Skin epidermis (tissue), 12 donors: ENCODE measurements around the gene FARP1.

ENCODE experiments used
- H3K27ac ChIP-seq, 21 experiments: fragments of 200-600 bp; sonication (generic) in 11 of 21; one replicate each; pipeline ENCODE4 v1.5.0; 2020; ENCODE audit warnings: mild to moderate bottlenecking in 3 of 21, inconsistent platforms in 2 of 21, moderate library complexity in 2 of 21
- H3K4me3 ChIP-seq, 7 experiments: fragments of 200-600 bp; sonication (generic) in 2 of 7; one replicate each; pipeline ENCODE4 v1.5.0; 2020; ENCODE audit warnings: inconsistent platforms in 2 of 7, mild to moderate bottlenecking in 2 of 7, moderate library complexity in 1 of 7

FARP1 gene, protein sequence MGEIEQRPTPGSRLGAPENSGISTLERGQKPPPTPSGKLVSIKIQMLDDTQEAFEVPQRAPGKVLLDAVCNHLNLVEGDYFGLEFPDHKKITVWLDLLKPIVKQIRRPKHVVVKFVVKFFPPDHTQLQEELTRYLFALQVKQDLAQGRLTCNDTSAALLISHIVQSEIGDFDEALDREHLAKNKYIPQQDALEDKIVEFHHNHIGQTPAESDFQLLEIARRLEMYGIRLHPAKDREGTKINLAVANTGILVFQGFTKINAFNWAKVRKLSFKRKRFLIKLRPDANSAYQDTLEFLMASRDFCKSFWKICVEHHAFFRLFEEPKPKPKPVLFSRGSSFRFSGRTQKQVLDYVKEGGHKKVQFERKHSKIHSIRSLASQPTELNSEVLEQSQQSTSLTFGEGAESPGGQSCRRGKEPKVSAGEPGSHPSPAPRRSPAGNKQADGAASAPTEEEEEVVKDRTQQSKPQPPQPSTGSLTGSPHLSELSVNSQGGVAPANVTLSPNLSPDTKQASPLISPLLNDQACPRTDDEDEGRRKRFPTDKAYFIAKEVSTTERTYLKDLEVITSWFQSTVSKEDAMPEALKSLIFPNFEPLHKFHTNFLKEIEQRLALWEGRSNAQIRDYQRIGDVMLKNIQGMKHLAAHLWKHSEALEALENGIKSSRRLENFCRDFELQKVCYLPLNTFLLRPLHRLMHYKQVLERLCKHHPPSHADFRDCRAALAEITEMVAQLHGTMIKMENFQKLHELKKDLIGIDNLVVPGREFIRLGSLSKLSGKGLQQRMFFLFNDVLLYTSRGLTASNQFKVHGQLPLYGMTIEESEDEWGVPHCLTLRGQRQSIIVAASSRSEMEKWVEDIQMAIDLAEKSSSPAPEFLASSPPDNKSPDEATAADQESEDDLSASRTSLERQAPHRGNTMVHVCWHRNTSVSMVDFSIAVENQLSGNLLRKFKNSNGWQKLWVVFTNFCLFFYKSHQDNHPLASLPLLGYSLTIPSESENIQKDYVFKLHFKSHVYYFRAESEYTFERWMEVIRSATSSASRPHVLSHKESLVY

DNA sequence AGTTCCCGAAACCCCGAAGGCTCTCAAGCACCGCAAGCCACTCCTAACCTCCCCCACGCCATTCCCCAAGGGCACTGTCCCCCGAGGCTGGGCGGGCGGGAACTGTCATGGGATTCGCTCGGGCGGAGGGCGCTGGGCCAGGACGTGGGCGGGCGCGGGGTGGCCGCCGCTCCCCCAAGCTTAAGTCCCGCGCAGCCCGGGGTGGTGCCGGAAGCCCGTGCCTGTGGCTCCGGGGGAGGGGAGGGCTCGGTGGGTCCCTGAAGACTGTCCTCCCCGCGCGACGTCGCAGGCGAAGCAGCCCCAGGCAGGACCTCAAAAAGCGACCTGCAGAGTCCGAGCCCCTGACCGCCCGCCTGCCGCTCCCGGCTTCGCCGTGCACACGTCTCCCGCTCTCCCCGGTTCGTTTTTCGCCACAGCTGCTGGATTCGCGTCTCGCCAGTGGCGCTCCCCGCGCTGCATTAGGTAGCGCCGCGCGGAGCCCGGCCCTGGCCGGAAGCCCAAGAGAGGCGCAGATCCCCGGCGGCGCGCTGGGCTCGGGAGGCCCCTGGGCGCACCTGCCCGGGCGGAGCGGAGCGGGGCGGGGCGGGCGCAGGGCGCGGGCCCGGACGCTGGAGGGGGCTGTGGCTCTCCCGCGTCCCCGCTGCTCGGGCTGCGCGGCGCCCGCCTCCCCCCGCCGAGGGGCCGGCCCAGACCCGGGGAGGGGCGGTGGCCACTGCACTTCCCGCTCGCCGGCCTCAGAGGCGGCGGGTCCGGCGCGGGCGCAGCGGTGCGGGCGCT is at the start of gene FARP1:
TSS of gene FARP1 (plus strand) at position 715 of the 777 bp plus-strand sequence. CDS start 70,149 bp downstream, outside the sequence.
- Histone ChIP-seq H3K27ac (peak within 1 kb of the TSS; percentile 29 to 92 (median 74)), H3K4me3 (peak within 1 kb of the TSS; percentile 50 to 75 (median 62))

DNA sequence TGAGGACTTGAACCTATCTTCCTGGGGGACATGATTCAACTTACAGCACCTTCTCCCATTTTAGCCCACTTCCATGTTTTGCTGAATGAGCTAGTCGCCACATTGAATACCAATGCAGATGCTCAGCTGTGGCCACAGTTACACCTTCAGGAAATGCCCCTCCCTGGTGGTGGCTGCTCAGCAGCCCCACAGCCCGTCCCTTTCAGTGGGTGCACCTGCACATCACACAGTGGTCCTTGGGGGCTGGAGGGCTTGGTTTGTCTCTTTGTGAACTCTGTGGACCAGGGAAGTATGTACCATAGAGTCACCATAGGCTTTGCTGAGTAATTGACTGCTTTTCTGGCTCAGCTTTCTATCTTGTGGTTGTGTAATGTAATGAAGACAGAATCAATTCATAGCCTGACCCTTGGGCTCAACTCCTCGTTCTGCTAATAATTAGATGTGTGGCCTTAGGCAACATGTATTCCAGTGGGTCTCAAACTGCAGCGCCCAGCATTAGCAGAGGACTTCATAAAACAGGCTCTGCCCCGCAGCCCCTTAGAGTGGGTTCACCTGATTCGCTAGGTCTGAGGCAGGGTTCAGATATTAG is 48.1 kb upstream of the FARP1 start:
- H3K4me3 ChIP-seq: no peak overlapping the region

DNA sequence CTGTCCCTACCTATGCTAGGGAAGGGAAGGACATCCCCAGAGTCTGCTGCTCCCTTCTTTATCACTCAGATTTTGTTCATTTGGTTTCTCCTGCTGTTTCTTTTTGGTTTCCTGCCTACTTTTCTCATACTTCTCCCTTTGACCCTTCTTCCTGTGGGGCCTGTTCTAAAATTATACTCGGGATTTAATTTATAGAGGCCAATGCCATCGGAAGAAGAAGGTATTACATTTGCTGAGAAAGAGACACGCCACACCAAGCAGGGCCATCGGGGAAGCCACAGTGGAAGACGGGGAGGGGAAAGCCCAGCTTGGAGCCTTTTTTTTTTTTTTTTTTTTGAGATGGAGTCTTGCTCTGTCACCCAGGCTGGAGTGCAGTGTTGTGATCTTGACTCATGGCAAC is 46.8 kb upstream of the FARP1 start:
- Histone ChIP-seq H3K4me3 (no peak overlapping the region), H3K27ac (no peak overlapping the region)

More for the DNA sequence above, 48.1 kb upstream of the FARP1 start:
- H3K27ac ChIP-seq: no peak overlapping the region

DNA sequence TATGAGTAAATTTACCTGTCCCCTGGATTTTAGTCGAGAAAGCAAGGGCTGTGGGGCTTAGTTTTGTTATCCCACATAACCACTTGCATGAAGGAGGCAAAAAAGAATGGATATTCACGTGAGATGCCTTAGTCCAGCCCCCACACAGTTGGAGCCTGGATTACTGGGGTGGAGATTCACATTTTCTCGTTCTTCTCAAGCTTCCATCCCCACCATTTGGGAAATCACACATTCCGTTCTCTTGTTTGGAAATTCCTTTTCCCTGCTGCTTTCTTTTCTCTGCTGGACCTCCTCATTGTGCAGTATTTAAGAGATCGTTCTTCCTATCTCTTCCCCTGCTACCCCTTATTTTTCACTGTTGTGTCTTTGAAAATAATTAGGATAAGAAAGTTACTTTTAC is 45.1 kb upstream of the FARP1 start:
- no peak overlapping the region for H3K4me3 ChIP-seq
- H3K27ac ChIP-seq: peak overlapping the region in 1 of 21 experiments; percentile 42

DNA sequence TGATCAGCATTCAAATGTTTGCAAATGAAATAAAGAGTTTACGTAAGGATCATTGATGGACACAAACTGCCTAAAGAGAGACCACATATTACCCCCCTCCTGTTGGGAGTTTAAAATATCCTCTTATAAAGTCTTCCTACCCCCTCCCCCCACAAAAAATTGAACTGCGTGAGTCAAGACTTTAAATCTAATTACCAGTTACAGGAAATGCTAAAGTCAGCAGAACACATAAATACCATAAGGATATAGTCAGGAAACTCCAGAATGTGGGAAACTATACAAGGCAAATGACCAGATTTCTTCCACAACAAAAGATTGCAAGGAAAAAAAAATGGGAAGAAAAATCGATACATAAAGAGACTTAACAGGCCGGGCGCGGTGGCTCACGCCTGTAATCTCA is 44.4 kb upstream of the FARP1 start:
- no peak overlapping the region for H3K4me3 ChIP-seq
- H3K27ac ChIP-seq: peak overlapping the region in 2 of 21 experiments; percentile 21 to 42

DNA sequence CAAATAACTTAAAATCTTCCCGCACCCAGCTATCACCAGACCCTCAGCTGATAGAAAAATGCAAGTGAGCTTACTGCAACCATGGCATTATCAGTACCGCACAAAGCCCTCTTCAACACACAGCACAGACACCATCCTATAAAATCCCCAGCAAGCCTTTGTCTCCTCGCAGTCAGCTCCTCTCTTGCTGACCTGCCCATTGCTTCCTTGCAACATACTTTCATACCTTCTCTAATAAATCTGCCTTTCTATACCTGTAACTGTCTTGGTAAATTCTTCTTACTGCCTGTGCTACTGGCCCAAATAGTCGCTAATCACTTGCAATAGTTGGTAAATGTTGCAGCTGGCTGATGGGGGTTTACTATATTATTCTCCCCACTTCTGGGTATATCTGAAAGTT is 43.3 kb upstream of the FARP1 start:
- no peak overlapping the region for H3K27ac ChIP-seq
- no peak overlapping the region for H3K4me3 ChIP-seq

DNA sequence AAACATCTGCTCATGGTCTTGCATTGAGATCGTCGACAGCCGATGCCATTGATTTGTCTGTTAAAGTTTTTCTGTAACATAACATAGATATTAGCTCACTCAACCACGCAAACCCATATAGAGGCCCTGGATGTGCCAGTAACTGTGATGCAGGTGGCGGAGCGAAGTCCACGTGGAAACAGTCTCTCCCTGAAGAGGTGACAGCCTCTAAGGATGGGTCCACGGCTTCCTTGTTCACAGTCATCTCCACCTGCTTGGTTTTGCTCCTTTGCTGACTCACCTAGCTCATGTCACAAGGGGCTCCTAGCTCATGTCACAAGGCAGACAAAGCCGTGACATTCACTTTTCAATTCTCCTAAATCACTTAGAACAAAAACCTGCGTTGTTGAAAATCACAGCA is 42.4 kb upstream of the FARP1 start:
- Histone ChIP-seq H3K27ac (no peak overlapping the region), H3K4me3 (no peak overlapping the region)

DNA sequence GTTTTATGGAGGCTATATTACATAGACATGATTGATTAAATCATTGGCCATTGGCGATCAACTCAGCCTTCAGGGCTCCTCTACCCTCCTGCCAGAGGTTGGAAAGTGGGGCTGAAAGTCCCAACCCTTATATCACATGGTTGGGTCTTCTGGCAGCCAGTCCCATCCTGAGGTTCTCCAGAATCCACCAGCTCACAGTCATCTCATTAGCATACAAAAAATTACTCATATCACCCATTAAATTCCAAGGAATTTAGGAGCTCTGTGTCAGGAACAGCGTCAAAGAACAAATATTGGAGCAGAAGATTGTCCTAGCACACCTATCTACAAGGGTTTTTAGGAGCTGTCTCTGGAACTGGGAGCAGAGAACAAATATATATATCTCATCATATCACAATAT is 39.4 kb upstream of the FARP1 start:
- H3K27ac ChIP-seq: no peak overlapping the region
- no peak overlapping the region for H3K4me3 ChIP-seq

DNA sequence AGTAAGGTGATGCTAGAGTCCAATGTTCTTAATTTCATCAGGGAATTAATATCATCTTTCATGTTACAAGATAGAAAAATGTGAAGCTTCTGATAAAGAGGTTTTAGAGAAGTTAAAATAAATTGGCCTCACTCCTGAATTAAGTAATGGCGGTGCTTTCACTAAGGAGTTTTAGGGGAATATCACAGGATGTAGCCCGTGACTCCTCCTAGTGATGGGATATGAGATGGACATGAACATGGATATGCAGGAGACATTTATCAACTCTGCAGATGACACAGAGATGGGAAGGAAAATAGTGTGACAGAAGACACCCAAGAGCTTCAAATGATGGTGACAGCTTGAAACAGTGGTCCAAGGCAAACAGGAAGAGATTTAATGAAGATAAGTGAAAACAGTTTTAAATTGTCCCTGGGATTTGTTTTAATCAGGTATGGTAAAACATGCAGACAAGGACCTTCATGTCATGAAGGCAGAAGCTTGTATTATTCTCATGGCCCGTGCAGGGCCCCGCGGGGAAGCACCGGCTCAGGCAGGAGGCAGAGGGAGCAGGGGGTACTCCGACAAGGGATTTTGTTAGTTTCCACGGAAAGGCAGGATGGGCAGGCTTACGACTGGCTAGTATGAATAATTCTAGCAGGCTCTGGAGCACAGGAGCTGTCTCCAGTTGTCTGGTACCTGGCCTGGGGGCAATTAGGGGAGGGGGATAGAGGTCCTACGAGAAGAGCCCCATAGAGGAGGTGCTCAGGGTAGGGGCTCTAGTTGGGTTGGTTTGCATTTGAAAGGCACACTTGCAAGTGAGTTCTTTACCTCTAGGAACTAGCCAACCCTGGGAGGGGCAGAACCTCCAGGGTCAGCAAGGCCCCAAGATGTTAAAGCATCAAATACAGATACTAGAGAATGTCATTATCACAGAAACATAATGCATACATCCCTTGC is 38.7 kb upstream of the FARP1 start:
- Histone ChIP-seq H3K27ac (no peak overlapping the region), H3K4me3 (no peak overlapping the region)

DNA sequence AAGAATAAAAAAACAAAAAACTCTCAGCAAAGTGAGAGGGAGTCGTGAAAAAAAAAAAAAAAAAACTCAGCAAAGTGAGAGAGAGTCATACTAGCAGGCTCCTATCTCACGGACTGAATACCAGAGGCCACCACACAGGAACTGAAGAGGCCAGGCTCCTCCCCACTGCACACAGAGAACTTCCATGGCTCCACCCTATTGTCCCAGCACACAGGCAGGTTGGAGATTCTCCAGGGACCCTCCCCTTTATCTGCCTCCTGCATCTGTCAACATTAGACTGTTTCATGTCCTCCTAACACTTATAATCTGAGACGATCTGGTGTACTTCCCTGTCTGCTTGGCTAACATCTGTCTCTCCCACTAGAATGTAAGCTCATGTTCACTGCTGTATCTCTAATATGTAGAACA is 37.0 kb upstream of the FARP1 start:
- Histone ChIP-seq H3K4me3 (no peak overlapping the region), H3K27ac (no peak overlapping the region)

DNA sequence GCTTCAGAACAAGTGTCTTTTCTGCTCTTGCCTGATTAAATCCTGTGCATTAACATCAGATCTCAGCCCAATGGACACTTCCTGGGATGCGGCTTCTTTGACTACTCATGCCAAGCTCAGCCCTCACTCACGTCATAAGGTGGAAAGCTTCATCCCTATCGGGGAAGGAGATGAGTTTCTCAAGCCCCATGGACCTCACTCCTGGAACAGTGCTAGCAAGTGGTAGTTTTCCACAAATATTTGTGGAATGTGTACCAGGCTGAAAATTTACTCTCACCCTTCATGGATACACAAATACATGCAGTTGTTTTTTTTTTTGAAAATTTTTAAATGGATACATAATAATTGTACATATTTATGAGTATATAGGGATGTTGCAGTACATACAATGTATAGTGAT is 34.6 kb upstream of the FARP1 start:
- Histone ChIP-seq H3K4me3 (no peak overlapping the region), H3K27ac (no peak overlapping the region)

DNA sequence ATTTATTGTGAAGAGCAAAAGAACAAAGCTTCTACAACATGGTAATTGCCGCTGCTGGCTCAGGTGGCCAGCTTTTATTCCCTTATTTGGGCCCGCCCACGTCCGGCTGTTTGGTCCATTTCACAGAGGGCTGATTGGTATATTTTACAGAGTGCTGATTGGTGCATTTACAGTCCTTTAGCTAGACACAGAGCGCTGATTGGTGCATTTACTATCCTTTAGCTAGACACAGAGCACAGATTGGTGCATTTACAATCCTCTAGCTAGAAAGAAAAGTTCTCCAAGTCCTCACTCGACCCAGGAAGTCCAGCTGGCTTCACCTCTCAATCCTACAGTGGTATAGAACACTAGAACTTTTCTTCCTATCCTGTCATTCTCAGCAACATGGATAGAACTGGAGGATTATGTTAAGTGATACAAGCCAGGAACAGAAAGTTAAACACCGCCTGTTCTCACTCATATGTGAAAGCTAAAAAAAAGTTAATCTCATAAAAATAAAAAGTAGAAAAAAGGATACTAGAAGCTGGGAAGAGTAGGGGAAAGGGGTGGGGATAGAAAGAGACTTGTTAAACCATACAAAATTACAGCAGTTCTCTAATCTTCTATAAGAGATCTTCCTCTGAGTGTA is 33.6 kb upstream of the FARP1 start:
- Histone ChIP-seq H3K4me3 (no peak overlapping the region), H3K27ac (no peak overlapping the region)

DNA sequence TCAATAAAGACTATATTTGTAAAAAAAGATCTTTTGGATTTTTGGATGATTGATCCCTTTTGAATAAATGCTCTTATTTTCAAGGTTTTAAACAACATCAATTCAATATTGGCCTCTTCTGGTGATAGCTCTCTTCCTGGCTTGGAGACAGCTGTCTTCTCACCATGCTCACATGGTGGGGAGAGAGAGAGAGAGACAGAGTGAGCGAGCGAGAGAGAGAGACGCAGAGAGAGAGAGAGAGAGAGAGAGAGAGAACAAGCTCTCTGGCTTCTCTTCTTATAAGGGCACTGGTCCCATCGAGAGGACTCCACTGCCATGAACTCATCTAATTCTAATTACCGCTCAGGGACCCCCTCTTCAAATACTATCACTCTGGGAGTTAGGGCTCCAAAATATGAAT is 32.1 kb upstream of the FARP1 start:
- no peak overlapping the region for H3K27ac ChIP-seq
- no peak overlapping the region for H3K4me3 ChIP-seq

DNA sequence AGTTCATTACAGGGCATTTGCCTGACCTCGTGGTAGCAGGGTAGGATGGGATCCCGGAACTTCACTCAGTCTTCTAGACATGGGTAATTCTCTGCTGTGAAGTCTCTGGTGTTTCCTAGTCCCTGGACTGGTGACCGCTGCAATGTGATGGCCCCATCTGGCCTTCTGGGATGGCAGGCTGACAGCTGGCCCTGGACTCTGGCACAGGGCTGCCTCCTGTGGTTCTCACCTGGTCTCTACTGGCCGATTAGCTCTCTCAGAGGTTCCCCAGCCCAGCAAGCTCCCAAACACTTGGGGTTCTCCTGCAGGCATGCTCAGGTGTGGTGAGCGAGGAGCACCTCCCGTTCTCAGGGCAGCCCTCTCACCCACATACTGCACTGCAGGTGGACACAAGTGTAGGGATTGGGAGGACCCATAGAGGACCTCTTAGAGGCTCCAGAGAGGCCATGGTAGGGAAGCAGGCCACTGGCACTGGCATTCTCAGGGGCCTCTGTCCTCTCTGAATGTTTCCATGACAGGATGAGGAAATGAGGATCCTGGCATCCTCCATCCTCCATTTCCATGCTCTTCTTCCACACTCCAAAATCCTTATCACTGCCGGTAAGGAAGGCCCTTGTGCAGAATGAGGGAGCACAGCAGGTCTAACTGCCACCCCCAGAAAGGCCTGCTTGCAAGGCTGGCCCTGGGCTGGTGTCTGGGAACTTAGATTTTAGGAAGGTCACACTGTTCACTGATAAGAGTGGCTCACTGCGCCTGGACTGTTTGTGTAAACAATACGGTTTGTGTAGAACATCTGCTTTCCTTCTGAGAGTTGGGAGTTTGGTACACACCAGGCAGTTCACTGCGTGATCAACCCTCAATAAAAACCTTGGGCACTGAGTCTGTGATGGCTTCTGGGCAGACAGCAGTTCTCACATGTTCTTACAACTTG is 31.5 kb upstream of the FARP1 start:
- no peak overlapping the region for H3K27ac ChIP-seq
- H3K4me3 ChIP-seq: no peak overlapping the region

DNA sequence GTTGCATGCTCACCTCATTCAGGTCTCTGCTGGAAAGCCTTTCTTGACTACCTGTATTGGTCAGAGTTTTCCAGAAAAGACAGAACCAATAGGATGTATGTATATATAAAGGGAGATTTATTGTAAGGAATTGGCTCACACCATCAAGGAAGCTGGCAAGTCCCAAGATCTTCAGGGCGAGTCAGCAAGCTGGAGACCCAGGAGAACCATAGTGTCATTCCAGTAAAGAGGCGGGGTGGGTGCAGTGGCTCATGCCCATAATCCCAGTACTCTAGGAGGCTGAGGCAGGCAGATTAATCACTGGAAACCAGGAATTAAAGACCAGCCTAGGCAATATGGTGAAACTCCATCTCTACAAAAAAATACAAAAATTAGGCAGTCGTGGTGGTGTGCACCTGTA is 30.4 kb upstream of the FARP1 start:
- no peak overlapping the region for H3K4me3 ChIP-seq
- H3K27ac ChIP-seq: no peak overlapping the region

DNA sequence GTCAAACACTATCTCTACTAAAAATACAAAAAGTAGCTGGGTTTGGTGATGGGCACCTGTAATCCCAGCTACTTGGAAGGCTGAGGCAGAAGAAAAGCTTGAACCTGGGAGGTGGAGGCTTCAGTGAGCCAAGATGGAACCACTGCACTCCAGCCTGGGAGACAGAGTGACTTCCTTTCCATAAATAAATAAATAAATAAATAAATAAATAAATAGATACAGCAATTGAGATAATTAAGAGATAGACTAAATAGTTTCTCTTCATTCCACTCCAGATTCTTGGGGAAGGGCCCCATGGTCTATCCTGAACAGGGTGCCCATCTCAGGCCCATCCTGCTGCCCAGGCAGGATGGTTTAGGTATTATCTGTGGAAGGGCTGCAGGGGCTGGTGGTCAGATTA is 24.0 kb upstream of the FARP1 start:
- H3K27ac ChIP-seq: no peak overlapping the region

DNA sequence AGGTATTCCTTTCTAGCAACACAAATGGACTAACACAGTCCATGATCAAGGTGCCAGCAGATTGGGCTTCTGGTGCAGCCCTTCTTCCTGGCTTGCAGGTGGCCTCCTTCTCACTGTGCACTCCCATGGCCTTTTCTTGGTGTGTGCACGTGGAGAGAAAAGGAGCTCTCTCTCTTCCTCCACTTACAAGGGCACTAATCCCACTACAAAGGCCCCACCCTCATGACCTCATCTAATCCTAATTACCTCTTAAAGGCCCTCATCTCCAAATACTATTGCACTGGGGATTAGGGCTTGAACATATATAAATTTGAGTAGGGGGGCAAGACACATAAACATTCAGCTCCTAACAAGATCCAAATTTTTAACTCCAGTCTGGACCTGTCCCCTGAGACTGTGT is 19.7 kb upstream of the FARP1 start:
- Histone ChIP-seq H3K27ac (no peak overlapping the region), H3K4me3 (no peak overlapping the region)

More for the DNA sequence above, 24.0 kb upstream of the FARP1 start:
- H3K4me3 ChIP-seq: no peak overlapping the region
